ENCODE measurements around the gene TRIM75.

The TRIM75 gene

GRCh38 chr4:165052627-165053026 is 1.0 kb upstream of the TRIM75 start:
- TF ChIP-seq, protein P1, sequence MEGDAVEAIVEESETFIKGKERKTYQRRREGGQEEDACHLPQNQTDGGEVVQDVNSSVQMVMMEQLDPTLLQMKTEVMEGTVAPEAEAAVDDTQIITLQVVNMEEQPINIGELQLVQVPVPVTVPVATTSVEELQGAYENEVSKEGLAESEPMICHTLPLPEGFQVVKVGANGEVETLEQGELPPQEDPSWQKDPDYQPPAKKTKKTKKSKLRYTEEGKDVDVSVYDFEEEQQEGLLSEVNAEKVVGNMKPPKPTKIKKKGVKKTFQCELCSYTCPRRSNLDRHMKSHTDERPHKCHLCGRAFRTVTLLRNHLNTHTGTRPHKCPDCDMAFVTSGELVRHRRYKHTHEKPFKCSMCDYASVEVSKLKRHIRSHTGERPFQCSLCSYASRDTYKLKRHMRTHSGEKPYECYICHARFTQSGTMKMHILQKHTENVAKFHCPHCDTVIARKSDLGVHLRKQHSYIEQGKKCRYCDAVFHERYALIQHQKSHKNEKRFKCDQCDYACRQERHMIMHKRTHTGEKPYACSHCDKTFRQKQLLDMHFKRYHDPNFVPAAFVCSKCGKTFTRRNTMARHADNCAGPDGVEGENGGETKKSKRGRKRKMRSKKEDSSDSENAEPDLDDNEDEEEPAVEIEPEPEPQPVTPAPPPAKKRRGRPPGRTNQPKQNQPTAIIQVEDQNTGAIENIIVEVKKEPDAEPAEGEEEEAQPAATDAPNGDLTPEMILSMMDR (IDR thresholded peaks at IDR 0.05) = no peak
- TF ChIP-seq ZFX (IDR thresholded peaks at IDR 0.05; ENCODE audit: borderline replicate concordance) = no peak
- H3K27ac ChIP-seq = no peak overlapping the region

DNA sequence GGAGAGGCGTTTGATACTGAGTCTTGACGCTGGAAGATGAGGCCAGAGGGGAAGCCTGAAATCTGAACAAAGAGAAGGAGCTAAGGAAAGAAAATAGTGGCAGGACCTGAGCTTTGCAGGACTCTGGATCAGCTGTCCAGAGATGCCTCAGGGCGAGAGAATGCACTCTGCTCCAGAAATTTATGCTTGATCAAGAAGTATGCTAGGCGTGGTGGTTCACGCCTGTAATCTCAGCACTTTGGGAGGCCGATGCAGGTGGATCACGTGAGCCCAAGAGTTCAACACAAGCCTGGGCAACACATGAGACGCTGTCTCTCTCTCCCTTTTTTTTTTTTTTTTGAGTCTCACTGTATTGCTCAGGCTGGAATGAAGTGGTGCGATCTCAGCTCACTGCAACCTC is 1.9 kb downstream of the TRIM75 start:
- TF ChIP-seq ZFX (IDR thresholded peaks at IDR 0.05; ENCODE audit: borderline replicate concordance) = no peak
- TF ChIP-seq, protein P1 (IDR thresholded peaks at IDR 0.05) = no peak
- no peak overlapping the region for H3K27ac ChIP-seq

DNA sequence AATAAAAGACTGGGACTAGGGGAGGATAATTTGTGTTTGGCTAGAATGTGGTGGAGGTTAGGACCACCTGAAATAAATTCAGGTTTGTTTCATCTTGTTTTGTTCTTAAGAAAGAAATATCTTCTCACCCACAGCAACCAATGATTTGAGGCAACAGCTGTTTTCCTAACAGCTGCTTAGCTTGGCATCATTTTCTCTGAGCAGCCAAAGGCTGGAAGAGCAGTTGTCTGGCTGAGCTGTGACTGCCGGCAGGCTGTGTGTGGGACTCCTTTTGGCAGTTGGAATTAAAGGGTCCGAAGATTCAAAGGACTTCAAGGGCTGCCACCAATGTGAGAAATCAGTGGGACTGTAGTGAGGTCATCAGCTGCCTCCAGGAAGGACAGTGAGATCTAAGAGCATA is 5.0 kb downstream of the TRIM75 start:
- TF ChIP-seq, protein P1 (IDR thresholded peaks at IDR 0.05) = no peak
- TF ChIP-seq ZFX (IDR thresholded peaks at IDR 0.05; ENCODE audit: borderline replicate concordance) = no peak
- no peak overlapping the region for H3K27ac ChIP-seq

- TF ChIP-seq ZFX (IDR thresholded peaks at IDR 0.05; ENCODE audit: borderline replicate concordance) = no peak
- TF ChIP-seq, protein P1 (IDR thresholded peaks at IDR 0.05) = no peak
- no peak overlapping the region for H3K27ac ChIP-seq
Observed at GRCh38 chr4:165059386-165059785, 5.7 kb downstream of the TRIM75 start.

- no peak overlapping the region for H3K27ac ChIP-seq
- TF ChIP-seq ZFX (IDR thresholded peaks at IDR 0.05; ENCODE audit: borderline replicate concordance) = no peak
- TF ChIP-seq, protein P1 (IDR thresholded peaks at IDR 0.05) = no peak
Observed at GRCh38 chr4:165060938-165061337, 7.3 kb downstream of the TRIM75 start.

- no peak overlapping the region for H3K27ac ChIP-seq
- TF ChIP-seq, protein P1 (IDR thresholded peaks at IDR 0.05) = no peak
- TF ChIP-seq ZFX (IDR thresholded peaks at IDR 0.05; ENCODE audit: borderline replicate concordance) = no peak
Observed at GRCh38 chr4:165070560-165070959, 16.9 kb downstream of the TRIM75 start.

DNA sequence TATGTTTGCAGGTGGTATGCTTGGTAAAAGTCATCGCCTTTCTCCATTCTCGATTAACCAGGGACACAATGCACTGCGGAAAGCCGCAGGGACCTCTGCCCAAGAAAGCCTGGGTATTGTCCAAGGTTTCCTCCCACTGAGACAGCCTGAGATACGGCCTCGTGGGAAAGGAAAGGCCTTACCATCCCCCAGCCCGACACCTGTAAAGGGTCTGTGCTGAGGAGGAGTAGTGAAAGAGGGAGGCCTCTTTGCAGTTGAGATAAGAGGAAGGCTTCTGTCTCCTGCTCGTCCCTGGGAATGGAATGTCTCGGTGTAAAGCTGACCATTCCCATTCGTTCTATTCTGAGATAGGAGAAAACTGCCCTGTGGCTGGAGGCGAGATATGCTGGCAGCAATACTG is 19.7 kb downstream of the TRIM75 start:
- peak overlapping the region; percentile 15 for H3K27ac ChIP-seq

GRCh38 chr4:165077034-165077578 is 23.4 kb downstream of the TRIM75 start:
- TF ChIP-seq, protein P1 (IDR thresholded peaks at IDR 0.05) = no peak
- TF ChIP-seq ZFX (IDR thresholded peaks at IDR 0.05; ENCODE audit: borderline replicate concordance) = no peak

More at GRCh38 chr4:165077034-165077578, 23.4 kb downstream of the TRIM75 start:
- H3K27ac ChIP-seq = peak overlapping the region; percentile 90
